HG02973 (cell line): ENCODE results near the gene HTR4.
"Not testable (repeated sequence)": the region's sequence is repeated elsewhere in the genome, so short reads cannot be mapped to it uniquely, and the experiment has no call there.

Experiments used
- ATAC-seq: cut with Tn5 transposase; IDR thresholded peaks from one replicate; pipeline ENCODE4 v1.9.1; 2021; ENCODE audit warnings: moderate library complexity; ENCODE audit not compliant: unreplicated experiment

HTR4 gene

GRCh38 chr5:148540647-148541046 lies 113.7 kb downstream of the HTR4 start:
- ATAC-seq, result no peak

GRCh38 chr5:148539851-148540250 lies 114.5 kb downstream of the HTR4 start:
- no peak for ATAC-seq

- no peak for ATAC-seq
Observed at GRCh38 chr5:148535190-148535589, 119.1 kb downstream of the HTR4 start.

- ATAC-seq, result no peak
Observed at GRCh38 chr5:148532969-148533670, 121.2 kb downstream of the HTR4 start.

GRCh38 chr5:148529450-148529849 lies 124.9 kb downstream of the HTR4 start:
- not testable (repeated sequence) for ATAC-seq

GRCh38 chr5:148524721-148525120 lies 129.6 kb downstream of the HTR4 start:
- ATAC-seq, result no peak

GRCh38 chr5:148523139-148523538 lies 131.2 kb downstream of the HTR4 start:
- no peak for ATAC-seq

GRCh38 chr5:148515460-148515859 lies 138.9 kb downstream of the HTR4 start:
- ATAC-seq, result no peak

GRCh38 chr5:148514344-148514743 lies 140.0 kb downstream of the HTR4 start:
- ATAC-seq, result no peak

- ATAC-seq, result no peak
Observed at GRCh38 chr5:148512498-148512897, 141.8 kb downstream of the HTR4 start.

GRCh38 chr5:148511810-148512347 lies 142.4 kb downstream of the HTR4 start:
- peak; percentile 89 for ATAC-seq

- no peak for ATAC-seq
Observed at GRCh38 chr5:148509893-148510292, 144.4 kb downstream of the HTR4 start.

GRCh38 chr5:148507648-148508047 lies 146.7 kb downstream of the HTR4 start:
- no peak for ATAC-seq

GRCh38 chr5:148499452-148499851 lies 154.9 kb downstream of the HTR4 start:
- ATAC-seq, result no peak

- no peak for ATAC-seq
Observed at GRCh38 chr5:148497757-148498156, 156.6 kb downstream of the HTR4 start.

- ATAC-seq, result no peak
Observed at GRCh38 chr5:148492351-148492750, 162.0 kb downstream of the HTR4 start.

GRCh38 chr5:148491793-148492184 lies 162.5 kb downstream of the HTR4 start:
- no peak for ATAC-seq

GRCh38 chr5:148491015-148491792 lies 163.1 kb downstream of the HTR4 start:
- no peak for ATAC-seq

GRCh38 chr5:148488757-148489156 lies 165.6 kb downstream of the HTR4 start:
- no peak for ATAC-seq

GRCh38 chr5:148486456-148486855 lies 167.9 kb downstream of the HTR4 start:
- ATAC-seq, result no peak

- ATAC-seq, result no peak
Observed at GRCh38 chr5:148484651-148485050, 169.7 kb downstream of the HTR4 start.

- ATAC-seq, result no peak
Observed at GRCh38 chr5:148483750-148484149, 170.6 kb downstream of the HTR4 start.
